ENCODE measurements around the gene OR7A17. TPM values are rescaled to one million over a fixed set of nuclear protein-coding genes. Genes with fewer than 3 reads are reported as not detected.

OR7A17 gene
- total RNA-seq (2021) (not detected in 3 replicates), Bru-seq, nascent RNA (not detected)
- long read RNA-seq, experiment 1: 0 reads
- long read RNA-seq, experiment 2: 0 reads
- long read RNA-seq, experiment 3: 0 reads

DNA sequence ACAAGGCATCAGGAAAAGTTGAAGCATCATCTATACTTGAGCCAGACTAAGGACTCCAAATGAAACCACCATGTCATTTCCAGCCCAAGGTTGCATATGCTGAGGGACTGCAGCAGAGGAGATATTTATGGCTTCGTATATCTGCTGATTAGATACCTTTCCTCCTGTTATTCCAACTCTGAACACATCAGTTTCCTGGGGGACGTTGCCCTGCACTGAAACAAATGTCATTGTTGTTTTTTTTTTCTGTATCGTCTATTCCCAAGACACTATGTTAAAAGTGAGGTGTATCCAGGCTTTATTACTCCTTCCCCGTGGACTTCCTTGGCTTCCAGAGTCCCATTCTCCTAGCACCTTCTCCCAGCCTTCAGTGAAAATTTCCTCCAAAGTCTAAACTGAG is at the start of gene OR7A17:
TSS of gene OR7A17 (minus strand) at position 101 of the 400 bp plus-strand sequence. CDS start 4,777 bp downstream, outside the sequence.
- ChIA-PET POLR2A (interaction anchor here (0.6 kb wide), 1 partner anchor 99 kb away, joined by 4 read pairs; no protein-coding TSS in a partner anchor), CTCF (interaction anchor here (5.0 kb wide), 1 partner anchor 99 kb away, joined by 36 read pairs; no protein-coding TSS in a partner anchor)
- H3K4me3 Mint-ChIP-seq: no peak within 1 kb of the TSS
- H3K27me3 Mint-ChIP-seq (ENCODE audit: low read depth): peaks cover 19% of the 10 kb centered on the region
- 0 out of 2 replicates have a peak, but pooled peaks cover 5% of the 10 kb centered on the region for H3K4me1 Mint-ChIP-seq
- DNase-seq (ENCODE audit: low spot score) (no peak), ATAC-seq (no peak)
- peaks cover 8% of the 10 kb centered on the region for H3K9me3 Mint-ChIP-seq
- no peak within 1 kb of the TSS for H3K27ac Mint-ChIP-seq
- H3K36me3 Mint-ChIP-seq: no peaks in the 10 kb centered on the region
- TF ChIP-seq ZNF121 (CRISPR knock-in tag; IDR thresholded peaks at IDR 0.05) (no peak), CREM (CRISPR knock-in tag; IDR thresholded peaks at IDR 0.05) (no peak), ZNF396 (CRISPR knock-in tag; IDR thresholded peaks at IDR 0.05; ENCODE audit: borderline replicate concordance) (no peak)

DNA sequence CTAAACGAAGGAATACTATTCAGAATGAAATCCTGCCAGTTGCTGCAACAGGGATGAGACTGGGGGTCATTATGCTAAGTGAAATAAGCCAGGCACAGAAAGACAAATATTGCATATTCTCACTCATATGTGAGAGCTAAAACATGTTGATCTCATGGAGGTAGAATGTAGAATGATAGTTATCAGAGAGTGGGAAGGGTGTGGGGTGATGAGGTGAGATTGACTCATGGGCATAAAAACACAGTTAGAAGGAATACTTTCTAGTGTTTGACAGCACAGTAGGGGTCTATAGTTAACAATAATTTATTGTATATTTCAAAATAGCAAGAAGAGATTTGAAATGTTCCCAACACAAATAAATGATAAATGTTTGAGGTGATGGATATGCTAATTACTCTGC is 47.6 kb upstream of the OR7A17 start:
- DNase-seq (ENCODE audit: low spot score) (no peak), ATAC-seq (no peak)
- Mint-ChIP-seq H3K9me3 (peaks cover 14% of the 10 kb centered on the region), H3K27me3 (ENCODE audit: low read depth) (peaks cover 10% of the 10 kb centered on the region), H3K4me1 (no peaks in the 10 kb centered on the region), H3K4me3 (no peak overlapping the region), H3K27ac (no peak overlapping the region), H3K36me3 (no peaks in the 10 kb centered on the region)
- POLR2A ChIA-PET: no interaction called here
- CTCF ChIA-PET: no interaction called here
- TF ChIP-seq, protein P1, sequence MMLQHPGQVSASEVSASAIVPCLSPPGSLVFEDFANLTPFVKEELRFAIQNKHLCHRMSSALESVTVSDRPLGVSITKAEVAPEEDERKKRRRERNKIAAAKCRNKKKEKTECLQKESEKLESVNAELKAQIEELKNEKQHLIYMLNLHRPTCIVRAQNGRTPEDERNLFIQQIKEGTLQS (CRISPR knock-in tag; conservative IDR thresholded peaks at IDR 0.05): no peak
- TF ChIP-seq ESRRA (CRISPR knock-in tag; IDR thresholded peaks at IDR 0.05; ENCODE audit: borderline replicate concordance): no peak
- TF ChIP-seq, protein P2, sequence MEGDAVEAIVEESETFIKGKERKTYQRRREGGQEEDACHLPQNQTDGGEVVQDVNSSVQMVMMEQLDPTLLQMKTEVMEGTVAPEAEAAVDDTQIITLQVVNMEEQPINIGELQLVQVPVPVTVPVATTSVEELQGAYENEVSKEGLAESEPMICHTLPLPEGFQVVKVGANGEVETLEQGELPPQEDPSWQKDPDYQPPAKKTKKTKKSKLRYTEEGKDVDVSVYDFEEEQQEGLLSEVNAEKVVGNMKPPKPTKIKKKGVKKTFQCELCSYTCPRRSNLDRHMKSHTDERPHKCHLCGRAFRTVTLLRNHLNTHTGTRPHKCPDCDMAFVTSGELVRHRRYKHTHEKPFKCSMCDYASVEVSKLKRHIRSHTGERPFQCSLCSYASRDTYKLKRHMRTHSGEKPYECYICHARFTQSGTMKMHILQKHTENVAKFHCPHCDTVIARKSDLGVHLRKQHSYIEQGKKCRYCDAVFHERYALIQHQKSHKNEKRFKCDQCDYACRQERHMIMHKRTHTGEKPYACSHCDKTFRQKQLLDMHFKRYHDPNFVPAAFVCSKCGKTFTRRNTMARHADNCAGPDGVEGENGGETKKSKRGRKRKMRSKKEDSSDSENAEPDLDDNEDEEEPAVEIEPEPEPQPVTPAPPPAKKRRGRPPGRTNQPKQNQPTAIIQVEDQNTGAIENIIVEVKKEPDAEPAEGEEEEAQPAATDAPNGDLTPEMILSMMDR (IDR thresholded peaks at IDR 0.05): no peak
- TF ChIP-seq, protein P3, sequence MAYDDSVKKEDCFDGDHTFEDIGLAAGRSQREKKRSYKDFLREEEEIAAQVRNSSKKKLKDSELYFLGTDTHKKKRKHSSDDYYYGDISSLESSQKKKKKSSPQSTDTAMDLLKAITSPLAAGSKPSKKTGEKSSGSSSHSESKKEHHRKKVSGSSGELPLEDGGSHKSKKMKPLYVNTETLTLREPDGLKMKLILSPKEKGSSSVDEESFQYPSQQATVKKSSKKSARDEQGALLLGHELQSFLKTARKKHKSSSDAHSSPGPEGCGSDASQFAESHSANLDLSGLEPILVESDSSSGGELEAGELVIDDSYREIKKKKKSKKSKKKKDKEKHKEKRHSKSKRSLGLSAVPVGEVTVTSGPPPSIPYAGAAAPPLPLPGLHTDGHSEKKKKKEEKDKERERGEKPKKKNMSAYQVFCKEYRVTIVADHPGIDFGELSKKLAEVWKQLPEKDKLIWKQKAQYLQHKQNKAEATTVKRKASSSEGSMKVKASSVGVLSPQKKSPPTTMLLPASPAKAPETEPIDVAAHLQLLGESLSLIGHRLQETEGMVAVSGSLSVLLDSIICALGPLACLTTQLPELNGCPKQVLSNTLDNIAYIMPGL (CRISPR knock-in tag; IDR thresholded peaks at IDR 0.05): no peak
- TF ChIP-seq, protein P4, sequence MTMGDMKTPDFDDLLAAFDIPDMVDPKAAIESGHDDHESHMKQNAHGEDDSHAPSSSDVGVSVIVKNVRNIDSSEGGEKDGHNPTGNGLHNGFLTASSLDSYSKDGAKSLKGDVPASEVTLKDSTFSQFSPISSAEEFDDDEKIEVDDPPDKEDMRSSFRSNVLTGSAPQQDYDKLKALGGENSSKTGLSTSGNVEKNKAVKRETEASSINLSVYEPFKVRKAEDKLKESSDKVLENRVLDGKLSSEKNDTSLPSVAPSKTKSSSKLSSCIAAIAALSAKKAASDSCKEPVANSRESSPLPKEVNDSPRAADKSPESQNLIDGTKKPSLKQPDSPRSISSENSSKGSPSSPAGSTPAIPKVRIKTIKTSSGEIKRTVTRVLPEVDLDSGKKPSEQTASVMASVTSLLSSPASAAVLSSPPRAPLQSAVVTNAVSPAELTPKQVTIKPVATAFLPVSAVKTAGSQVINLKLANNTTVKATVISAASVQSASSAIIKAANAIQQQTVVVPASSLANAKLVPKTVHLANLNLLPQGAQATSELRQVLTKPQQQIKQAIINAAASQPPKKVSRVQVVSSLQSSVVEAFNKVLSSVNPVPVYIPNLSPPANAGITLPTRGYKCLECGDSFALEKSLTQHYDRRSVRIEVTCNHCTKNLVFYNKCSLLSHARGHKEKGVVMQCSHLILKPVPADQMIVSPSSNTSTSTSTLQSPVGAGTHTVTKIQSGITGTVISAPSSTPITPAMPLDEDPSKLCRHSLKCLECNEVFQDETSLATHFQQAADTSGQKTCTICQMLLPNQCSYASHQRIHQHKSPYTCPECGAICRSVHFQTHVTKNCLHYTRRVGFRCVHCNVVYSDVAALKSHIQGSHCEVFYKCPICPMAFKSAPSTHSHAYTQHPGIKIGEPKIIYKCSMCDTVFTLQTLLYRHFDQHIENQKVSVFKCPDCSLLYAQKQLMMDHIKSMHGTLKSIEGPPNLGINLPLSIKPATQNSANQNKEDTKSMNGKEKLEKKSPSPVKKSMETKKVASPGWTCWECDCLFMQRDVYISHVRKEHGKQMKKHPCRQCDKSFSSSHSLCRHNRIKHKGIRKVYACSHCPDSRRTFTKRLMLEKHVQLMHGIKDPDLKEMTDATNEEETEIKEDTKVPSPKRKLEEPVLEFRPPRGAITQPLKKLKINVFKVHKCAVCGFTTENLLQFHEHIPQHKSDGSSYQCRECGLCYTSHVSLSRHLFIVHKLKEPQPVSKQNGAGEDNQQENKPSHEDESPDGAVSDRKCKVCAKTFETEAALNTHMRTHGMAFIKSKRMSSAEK (CRISPR knock-in tag; IDR thresholded peaks at IDR 0.05; ENCODE audit: borderline replicate concordance): no peak
- no peak for TF ChIP-seq ZNF219 (CRISPR knock-in tag; IDR thresholded peaks at IDR 0.05; ENCODE audit: borderline replicate concordance)
- TF ChIP-seq, protein P5, sequence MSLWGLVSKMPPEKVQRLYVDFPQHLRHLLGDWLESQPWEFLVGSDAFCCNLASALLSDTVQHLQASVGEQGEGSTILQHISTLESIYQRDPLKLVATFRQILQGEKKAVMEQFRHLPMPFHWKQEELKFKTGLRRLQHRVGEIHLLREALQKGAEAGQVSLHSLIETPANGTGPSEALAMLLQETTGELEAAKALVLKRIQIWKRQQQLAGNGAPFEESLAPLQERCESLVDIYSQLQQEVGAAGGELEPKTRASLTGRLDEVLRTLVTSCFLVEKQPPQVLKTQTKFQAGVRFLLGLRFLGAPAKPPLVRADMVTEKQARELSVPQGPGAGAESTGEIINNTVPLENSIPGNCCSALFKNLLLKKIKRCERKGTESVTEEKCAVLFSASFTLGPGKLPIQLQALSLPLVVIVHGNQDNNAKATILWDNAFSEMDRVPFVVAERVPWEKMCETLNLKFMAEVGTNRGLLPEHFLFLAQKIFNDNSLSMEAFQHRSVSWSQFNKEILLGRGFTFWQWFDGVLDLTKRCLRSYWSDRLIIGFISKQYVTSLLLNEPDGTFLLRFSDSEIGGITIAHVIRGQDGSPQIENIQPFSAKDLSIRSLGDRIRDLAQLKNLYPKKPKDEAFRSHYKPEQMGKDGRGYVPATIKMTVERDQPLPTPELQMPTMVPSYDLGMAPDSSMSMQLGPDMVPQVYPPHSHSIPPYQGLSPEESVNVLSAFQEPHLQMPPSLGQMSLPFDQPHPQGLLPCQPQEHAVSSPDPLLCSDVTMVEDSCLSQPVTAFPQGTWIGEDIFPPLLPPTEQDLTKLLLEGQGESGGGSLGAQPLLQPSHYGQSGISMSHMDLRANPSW (CRISPR knock-in tag; conservative IDR thresholded peaks at IDR 0.05; ENCODE audit: low read depth): no peak
- TF ChIP-seq, protein P6, sequence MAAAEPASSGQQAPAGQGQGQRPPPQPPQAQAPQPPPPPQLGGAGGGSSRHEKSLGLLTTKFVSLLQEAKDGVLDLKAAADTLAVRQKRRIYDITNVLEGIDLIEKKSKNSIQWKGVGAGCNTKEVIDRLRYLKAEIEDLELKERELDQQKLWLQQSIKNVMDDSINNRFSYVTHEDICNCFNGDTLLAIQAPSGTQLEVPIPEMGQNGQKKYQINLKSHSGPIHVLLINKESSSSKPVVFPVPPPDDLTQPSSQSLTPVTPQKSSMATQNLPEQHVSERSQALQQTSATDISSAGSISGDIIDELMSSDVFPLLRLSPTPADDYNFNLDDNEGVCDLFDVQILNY (CRISPR knock-in tag; IDR thresholded peaks at IDR 0.05): no peak
- TF ChIP-seq ZNF138 (CRISPR knock-in tag; conservative IDR thresholded peaks at IDR 0.05): no peak
- TF ChIP-seq, protein P7, sequence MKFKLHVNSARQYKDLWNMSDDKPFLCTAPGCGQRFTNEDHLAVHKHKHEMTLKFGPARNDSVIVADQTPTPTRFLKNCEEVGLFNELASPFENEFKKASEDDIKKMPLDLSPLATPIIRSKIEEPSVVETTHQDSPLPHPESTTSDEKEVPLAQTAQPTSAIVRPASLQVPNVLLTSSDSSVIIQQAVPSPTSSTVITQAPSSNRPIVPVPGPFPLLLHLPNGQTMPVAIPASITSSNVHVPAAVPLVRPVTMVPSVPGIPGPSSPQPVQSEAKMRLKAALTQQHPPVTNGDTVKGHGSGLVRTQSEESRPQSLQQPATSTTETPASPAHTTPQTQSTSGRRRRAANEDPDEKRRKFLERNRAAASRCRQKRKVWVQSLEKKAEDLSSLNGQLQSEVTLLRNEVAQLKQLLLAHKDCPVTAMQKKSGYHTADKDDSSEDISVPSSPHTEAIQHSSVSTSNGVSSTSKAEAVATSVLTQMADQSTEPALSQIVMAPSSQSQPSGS (CRISPR knock-in tag; IDR thresholded peaks at IDR 0.05; ENCODE audit: borderline replicate concordance, low read depth): no peak
- TF ChIP-seq, protein P8, sequence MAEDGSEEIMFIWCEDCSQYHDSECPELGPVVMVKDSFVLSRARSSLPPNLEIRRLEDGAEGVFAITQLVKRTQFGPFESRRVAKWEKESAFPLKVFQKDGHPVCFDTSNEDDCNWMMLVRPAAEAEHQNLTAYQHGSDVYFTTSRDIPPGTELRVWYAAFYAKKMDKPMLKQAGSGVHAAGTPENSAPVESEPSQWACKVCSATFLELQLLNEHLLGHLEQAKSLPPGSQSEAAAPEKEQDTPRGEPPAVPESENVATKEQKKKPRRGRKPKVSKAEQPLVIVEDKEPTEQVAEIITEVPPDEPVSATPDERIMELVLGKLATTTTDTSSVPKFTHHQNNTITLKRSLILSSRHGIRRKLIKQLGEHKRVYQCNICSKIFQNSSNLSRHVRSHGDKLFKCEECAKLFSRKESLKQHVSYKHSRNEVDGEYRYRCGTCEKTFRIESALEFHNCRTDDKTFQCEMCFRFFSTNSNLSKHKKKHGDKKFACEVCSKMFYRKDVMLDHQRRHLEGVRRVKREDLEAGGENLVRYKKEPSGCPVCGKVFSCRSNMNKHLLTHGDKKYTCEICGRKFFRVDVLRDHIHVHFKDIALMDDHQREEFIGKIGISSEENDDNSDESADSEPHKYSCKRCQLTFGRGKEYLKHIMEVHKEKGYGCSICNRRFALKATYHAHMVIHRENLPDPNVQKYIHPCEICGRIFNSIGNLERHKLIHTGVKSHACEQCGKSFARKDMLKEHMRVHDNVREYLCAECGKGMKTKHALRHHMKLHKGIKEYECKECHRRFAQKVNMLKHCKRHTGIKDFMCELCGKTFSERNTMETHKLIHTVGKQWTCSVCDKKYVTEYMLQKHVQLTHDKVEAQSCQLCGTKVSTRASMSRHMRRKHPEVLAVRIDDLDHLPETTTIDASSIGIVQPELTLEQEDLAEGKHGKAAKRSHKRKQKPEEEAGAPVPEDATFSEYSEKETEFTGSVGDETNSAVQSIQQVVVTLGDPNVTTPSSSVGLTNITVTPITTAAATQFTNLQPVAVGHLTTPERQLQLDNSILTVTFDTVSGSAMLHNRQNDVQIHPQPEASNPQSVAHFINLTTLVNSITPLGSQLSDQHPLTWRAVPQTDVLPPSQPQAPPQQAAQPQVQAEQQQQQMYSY (CRISPR knock-in tag; IDR thresholded peaks at IDR 0.05): no peak
- no peak for TF ChIP-seq TP53 (CRISPR knock-in tag; IDR thresholded peaks at IDR 0.05)
- no peak for TF ChIP-seq CREB1 (CRISPR knock-in tag; IDR thresholded peaks at IDR 0.05)
- no peak for TF ChIP-seq PRRX2 (CRISPR knock-in tag; IDR thresholded peaks at IDR 0.05)
